Stimulated activated CD4-positive, alpha-beta T cell treated with anti-CD3 and anti-CD28 coated beads, Interleukin-2, amount 100 ng/mL, for 48 hours (primary cell): Measurements from ENCODE around the gene GNAS-AS1.

ENCODE experiments used
- DNase-seq, 2 donors: peaks; one replicate each; pipeline ENCODE4 v3.0.0-alpha.2; 2020

GNAS-AS1 gene

DNA sequence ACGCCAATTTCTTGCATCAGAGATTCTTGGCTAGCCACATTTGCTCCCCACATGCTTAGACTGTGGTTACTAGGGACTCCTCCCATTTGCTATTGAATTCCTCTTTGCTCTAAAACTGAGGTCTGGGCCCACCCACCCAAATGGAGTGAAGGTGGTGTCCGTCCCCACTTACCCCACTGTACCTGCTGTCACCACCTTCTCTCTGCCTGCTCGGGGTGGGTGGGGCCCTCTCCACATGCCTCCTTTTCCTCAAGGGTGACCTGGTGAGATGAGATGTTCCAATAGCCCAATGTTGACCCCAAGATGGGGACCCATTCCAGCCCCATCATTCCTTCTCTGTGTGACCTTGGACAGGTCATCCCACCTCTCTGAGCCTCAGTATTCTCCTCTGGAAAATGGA is 74.6 kb downstream of the GNAS-AS1 start:
- no peak for DNase-seq

DNA sequence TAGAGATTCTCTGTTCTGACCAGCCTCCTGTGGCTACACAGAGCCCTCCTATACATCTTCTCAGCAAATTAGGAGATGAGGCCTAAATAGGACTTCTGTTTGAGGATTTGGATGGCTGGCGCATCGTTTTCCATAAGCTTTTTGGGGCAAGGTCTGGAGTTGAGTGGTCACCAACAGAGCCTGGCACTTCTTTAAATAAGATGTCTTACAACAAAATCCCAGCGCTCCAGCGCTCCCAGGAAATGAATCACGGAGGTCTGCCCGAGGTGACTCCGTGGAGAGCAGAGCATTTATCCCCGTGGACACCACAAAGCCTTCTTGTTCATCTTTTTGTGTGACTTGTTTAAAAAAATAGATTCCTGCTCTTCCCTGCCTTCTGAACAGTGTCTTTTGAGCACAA is 75.3 kb downstream of the GNAS-AS1 start:
- no peak for DNase-seq

DNA sequence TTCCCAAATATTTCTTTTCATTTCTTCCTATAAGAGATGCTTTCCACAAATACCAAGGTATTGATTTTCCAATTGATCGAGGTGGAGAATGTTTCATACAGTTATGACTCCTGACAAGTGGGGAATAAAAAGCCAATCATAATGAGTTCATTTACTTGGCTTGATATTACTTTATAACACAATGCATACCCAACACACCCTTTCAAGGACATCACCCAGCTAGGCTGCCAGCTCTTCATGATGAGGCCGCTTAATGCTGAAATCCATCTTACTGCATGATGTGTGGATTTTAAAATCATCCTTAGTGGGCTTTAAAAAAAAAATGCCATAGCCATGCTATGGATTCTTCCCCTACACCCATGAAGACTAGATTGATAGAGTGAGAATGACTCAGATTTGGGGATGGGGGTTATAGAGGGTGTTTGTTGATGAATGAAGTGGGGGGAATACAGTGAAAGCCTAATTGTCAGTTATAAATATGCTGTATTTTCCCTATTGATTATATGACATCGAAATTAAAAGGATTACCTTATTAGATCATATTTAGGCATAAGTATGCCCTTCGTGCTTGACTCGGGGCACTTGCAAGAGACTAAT is 75.9 kb downstream of the GNAS-AS1 start:
- no peak for DNase-seq

DNA sequence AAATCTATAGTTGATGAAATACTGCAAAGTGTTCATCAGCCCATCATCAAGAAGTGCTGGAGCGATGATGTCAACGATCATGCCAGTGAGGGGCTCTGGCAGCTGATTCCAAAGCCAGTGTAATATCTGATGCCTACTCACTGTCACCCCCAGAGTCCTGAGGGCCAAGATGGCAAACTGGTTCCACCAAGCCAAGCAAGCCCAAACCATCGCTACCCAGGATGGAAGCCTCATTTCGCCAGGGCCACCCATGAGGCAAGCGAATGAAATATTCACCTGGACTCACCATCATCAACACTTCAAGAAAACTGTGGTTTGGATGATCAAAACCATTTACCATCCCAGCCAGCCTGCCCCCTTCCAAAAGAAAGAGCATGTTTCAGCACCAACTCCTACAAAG is 76.5 kb downstream of the GNAS-AS1 start:
- no peak for DNase-seq

DNA sequence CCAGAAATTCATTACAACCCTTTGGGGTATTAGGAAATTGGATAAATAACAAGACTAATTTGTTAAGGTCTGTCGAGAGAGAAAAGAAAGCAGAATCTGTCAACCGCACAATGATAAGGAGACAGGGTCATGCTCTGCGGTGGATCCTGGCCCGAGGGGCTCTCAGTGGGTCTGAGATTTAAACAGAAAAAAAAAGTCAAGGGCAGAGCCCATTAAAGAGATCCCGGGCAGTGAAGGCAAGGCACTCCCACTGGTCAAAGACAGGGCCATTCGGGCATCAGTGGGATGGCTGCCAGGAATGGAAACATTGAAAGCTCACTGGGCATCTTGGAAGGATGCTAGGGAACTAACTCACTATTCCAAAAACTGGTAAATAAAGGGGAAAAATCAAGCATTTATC is 77.9 kb downstream of the GNAS-AS1 start:
- no peak for DNase-seq
